Neural cell (in vitro differentiated cells): Measurements from ENCODE around the gene FAM200C.

Source experiments
- CTCF ChIP-seq: fragments of 450-650 bp; IDR thresholded peaks from 2 replicates; pipeline ENCODE4 v1.5.1; 2014; ENCODE audit warnings: antibody characterized with exemption, mild to moderate bottlenecking, moderate library complexity; ENCODE audit not compliant: poor library complexity, severe bottlenecking
- EP300 ChIP-seq: fragments of 450-650 bp; conservative IDR thresholded peaks from 2 replicates; pipeline ENCODE4 v1.6.1; 2014; ENCODE audit warnings: antibody characterized with exemption, mild to moderate bottlenecking, moderate library complexity; ENCODE audit not compliant: poor library complexity, severe bottlenecking
- EZH2 ChIP-seq: fragments of 200-600, 300-800 bp; shearing (Covaris generic), sonication (generic); IDR thresholded peaks from 2 replicates; pipeline ENCODE4 v1.6.1; 2014; ENCODE audit warnings: antibody characterized with exemption, low read length, borderline replicate concordance, mild to moderate bottlenecking; ENCODE audit not compliant: insufficient read depth, poor library complexity, severe bottlenecking
- MXI1 ChIP-seq: fragments of 450-650 bp; conservative IDR thresholded peaks from 2 replicates; pipeline ENCODE4 v1.6.1; 2014; ENCODE audit warnings: antibody characterized with exemption, mild to moderate bottlenecking; ENCODE audit not compliant: poor library complexity, severe bottlenecking
- POLR2AphosphoS5 ChIP-seq: IDR thresholded peaks from 2 replicates; pipeline ENCODE4 v1.6.1; 2012
- SMC3 ChIP-seq: fragments of 450-650 bp; conservative IDR thresholded peaks from 2 replicates; pipeline ENCODE4 v1.6.1; 2014; ENCODE audit warnings: antibody characterized with exemption, mild to moderate bottlenecking, moderate library complexity; ENCODE audit not compliant: poor library complexity
- TAF1 ChIP-seq: IDR thresholded peaks from 2 replicates; pipeline ENCODE4 v1.6.1; 2012; ENCODE audit warnings: low read depth
- TF ChIP-seq, protein P1 (sequence below): IDR thresholded peaks from 2 replicates; pipeline ENCODE4 v1.6.1; 2012; ENCODE audit warnings: borderline replicate concordance

DNA sequence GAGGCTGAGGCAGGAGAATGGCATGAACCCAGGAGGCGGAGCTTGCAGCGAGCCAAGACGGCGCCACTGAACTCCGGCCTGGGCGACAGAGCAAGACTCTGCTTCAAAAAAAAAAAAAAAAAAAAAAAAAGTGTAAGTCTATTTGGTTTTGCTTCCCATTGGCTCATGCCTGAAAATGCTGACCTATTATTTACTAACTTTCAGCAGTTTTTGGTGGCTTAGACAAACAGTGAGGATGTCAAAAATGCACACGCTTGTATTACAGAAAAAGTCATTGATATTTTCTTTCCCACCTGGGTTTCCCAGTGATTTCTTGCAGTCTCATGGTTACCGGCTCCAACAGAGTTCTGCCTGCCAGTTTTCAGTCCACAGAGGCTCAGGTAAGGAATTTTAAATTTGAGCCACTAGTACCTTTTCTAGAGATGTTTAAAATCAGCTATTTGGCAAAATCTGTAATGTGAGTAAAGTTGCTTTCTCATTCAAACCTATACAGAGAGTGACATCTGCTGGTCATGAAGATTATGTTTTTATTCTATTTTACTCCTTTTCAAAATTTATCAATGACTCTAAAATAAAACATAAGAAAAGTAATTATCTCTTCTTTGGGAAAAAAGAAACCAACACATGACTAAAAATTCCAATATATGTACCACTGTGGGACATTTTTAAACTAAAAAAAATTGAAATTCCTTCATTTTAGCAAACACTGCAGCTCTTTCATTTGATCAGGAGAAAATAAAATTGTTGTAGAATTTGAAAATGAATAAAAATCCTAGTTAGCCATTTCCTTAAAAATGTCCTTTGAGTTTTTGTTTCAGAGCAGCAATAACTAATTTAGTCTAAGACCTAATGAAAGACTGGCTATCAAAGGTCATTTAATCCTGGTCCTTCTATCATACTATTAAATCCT, 8.8 kb downstream of the FAM200C start:
- TF ChIP-seq EZH2 (no peak), POLR2AphosphoS5 (no peak), CTCF (peak; percentile 76), TAF1 (no peak), MXI1 (no peak), EP300 (no peak), SMC3 (peak; percentile 81)
- TF ChIP-seq, protein P1, sequence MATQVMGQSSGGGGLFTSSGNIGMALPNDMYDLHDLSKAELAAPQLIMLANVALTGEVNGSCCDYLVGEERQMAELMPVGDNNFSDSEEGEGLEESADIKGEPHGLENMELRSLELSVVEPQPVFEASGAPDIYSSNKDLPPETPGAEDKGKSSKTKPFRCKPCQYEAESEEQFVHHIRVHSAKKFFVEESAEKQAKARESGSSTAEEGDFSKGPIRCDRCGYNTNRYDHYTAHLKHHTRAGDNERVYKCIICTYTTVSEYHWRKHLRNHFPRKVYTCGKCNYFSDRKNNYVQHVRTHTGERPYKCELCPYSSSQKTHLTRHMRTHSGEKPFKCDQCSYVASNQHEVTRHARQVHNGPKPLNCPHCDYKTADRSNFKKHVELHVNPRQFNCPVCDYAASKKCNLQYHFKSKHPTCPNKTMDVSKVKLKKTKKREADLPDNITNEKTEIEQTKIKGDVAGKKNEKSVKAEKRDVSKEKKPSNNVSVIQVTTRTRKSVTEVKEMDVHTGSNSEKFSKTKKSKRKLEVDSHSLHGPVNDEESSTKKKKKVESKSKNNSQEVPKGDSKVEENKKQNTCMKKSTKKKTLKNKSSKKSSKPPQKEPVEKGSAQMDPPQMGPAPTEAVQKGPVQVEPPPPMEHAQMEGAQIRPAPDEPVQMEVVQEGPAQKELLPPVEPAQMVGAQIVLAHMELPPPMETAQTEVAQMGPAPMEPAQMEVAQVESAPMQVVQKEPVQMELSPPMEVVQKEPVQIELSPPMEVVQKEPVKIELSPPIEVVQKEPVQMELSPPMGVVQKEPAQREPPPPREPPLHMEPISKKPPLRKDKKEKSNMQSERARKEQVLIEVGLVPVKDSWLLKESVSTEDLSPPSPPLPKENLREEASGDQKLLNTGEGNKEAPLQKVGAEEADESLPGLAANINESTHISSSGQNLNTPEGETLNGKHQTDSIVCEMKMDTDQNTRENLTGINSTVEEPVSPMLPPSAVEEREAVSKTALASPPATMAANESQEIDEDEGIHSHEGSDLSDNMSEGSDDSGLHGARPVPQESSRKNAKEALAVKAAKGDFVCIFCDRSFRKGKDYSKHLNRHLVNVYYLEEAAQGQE: no peak
